DOHH2 (cell line): ENCODE data around the gene CMTM3.

Experiments used
- H3F3A ChIP-seq: fragments of 200-600 bp; sonication (generic), shearing (Covaris generic); 2 replicates; pipeline ENCODE4 v1.6.0; 2016; ENCODE audit warnings: antibody characterized with exemption, mild to moderate bottlenecking; ENCODE audit not compliant: control insufficient read depth, insufficient read depth
- H3K27ac ChIP-seq: fragments of 200-600 bp; sonication (generic); 2 replicates; pipeline ENCODE4 v1.5.1; 2014; ENCODE audit warnings: low read depth, mild to moderate bottlenecking, low read length, moderate library complexity
- H3K27me3 ChIP-seq: fragments of 200-600 bp; sonication (generic); 2 replicates; pipeline ENCODE4 v1.6.1; 2014; ENCODE audit warnings: mild to moderate bottlenecking, low read length, mixed read lengths; ENCODE audit not compliant: control insufficient read depth
- H3K36me3 ChIP-seq: fragments of 200-600 bp; sonication (generic); 2 replicates; pipeline ENCODE4 v1.6.1; 2014; ENCODE audit warnings: mild to moderate bottlenecking, low read length, moderate library complexity, mixed read lengths; ENCODE audit not compliant: control insufficient read depth
- H3K4me1 ChIP-seq: fragments of 200-600 bp; sonication (generic); 2 replicates; pipeline ENCODE4 v1.6.1; 2014; ENCODE audit warnings: mild to moderate bottlenecking, low read length, mixed read lengths; ENCODE audit not compliant: control insufficient read depth
- H3K4me2 ChIP-seq: fragments of 200-600 bp; sonication (generic); 2 replicates; pipeline ENCODE4 v1.6.0; 2014; ENCODE audit warnings: mild to moderate bottlenecking, low read length, moderate library complexity
- H3K4me3 ChIP-seq: fragments of 200-600 bp; sonication (generic); 2 replicates; pipeline ENCODE4 v1.5.1; 2014; ENCODE audit warnings: mild to moderate bottlenecking, low read length, mixed read lengths
- H3K79me2 ChIP-seq: fragments of 200-600 bp; sonication (generic); 2 replicates; pipeline ENCODE4 v1.6.1; 2014; ENCODE audit warnings: mild to moderate bottlenecking, low read length, mixed read lengths; ENCODE audit not compliant: control insufficient read depth
- H3K9me2 ChIP-seq: fragments of 200-600 bp; sonication (generic); replicated peaks from 2 replicates; pipeline ENCODE4 v1.6.1; 2014; ENCODE audit warnings: mild to moderate bottlenecking, low read length, mixed read lengths; ENCODE audit not compliant: control insufficient read depth
- H3K9me3 ChIP-seq: fragments of 200-600 bp; sonication (generic); 2 replicates; pipeline ENCODE4 v1.6.1; 2014; ENCODE audit warnings: antibody characterized with exemption, low read length, mixed read lengths; ENCODE audit not compliant: control insufficient read depth, insufficient read depth
- H4K20me1 ChIP-seq: fragments of 200-600 bp; sonication (generic); 2 replicates; pipeline ENCODE4 v1.6.0; 2014; ENCODE audit warnings: low read depth, mild to moderate bottlenecking, antibody characterized with exemption, low read length, moderate library complexity; ENCODE audit not compliant: control insufficient read depth, insufficient read depth
- EZH2phosphoT487 ChIP-seq: fragments of 200-600 bp; sonication (generic); IDR thresholded peaks from 2 replicates; pipeline ENCODE4 v1.6.1; 2017; ENCODE audit warnings: borderline replicate concordance, mild to moderate bottlenecking, antibody characterized with exemption, low read length, moderate library complexity, mixed read lengths
- TF ChIP-seq, protein P1 (sequence below): fragments of 200-600 bp; sonication (generic); IDR thresholded peaks from one replicate; pipeline ENCODE4 v1.5.1; 2014; ENCODE audit warnings: antibody characterized with exemption, mild to moderate bottlenecking, low read depth, low read length; ENCODE audit not compliant: poor library complexity, severe bottlenecking

Gene CMTM3

DNA sequence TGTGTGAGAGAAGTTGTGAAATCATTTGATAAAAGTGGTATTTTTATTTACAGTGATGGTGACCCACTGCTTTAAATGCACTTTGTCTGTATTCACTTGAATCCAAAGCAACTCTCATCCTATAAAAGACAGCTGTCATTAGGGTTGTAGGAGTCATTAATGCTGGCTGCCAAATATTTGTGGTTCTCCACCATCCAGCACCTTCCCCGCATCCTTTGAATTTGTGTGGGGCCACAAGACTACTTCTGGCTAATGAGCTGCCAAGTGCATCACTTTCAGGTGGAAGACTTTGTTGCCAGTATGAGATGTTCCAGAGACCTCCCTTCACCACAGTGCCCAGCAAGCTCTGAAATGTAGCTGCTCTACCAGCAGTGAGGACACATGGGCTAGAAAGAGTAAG, 43.4 kb downstream of the CMTM3 start:
- no peak overlapping the region for H3K4me3 ChIP-seq
- no peak overlapping the region for H3K4me2 ChIP-seq
- no peak overlapping the region for H3K27ac ChIP-seq

DNA sequence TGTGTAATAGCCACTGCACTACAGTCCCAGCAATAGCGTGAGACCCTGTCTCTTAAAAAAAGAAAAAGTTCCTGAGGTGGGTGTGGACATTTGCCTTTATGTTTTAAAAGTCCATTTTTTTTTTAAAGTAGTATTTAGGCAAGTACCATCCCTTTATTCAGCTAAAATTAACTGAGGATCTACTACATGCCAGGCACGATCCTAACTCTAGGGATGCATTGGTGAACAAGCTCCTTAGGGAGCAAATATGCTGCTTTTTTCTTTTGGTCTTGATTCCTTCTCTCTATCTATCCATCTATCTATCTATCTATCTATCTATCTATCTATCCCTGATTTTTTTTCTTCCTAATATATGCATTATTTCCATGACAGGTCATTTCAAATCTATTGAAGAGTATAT, 44.7 kb downstream of the CMTM3 start:
- no peak overlapping the region for H3K4me2 ChIP-seq

More for the DNA sequence above, 43.4 kb downstream of the CMTM3 start:
- H3K36me3 ChIP-seq = no peaks in the 10 kb centered on the region
- no peaks in the 10 kb centered on the region for H3K79me2 ChIP-seq
- no peaks in the 10 kb centered on the region for H3F3A ChIP-seq
- no peaks in the 10 kb centered on the region for H4K20me1 ChIP-seq
- H3K4me1 ChIP-seq = peaks cover 4% of the 10 kb centered on the region; the same call in 1 of the 2 replicates
- no peak for TF ChIP-seq EZH2phosphoT487
- TF ChIP-seq, protein P1, sequence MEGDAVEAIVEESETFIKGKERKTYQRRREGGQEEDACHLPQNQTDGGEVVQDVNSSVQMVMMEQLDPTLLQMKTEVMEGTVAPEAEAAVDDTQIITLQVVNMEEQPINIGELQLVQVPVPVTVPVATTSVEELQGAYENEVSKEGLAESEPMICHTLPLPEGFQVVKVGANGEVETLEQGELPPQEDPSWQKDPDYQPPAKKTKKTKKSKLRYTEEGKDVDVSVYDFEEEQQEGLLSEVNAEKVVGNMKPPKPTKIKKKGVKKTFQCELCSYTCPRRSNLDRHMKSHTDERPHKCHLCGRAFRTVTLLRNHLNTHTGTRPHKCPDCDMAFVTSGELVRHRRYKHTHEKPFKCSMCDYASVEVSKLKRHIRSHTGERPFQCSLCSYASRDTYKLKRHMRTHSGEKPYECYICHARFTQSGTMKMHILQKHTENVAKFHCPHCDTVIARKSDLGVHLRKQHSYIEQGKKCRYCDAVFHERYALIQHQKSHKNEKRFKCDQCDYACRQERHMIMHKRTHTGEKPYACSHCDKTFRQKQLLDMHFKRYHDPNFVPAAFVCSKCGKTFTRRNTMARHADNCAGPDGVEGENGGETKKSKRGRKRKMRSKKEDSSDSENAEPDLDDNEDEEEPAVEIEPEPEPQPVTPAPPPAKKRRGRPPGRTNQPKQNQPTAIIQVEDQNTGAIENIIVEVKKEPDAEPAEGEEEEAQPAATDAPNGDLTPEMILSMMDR = no peak
- H3K9me2 ChIP-seq = no peaks in the 10 kb centered on the region
- H3K9me3 ChIP-seq = no peaks in the 10 kb centered on the region
- peaks cover 4% of the 10 kb centered on the region; the same call in 1 of the 2 replicates for H3K27me3 ChIP-seq

GRCh38 chr16:66649636-66650205, 45.2 kb downstream of the CMTM3 start:
- Histone ChIP-seq H3K79me2 (no peaks in the 10 kb centered on the region), H3K4me3 (no peak overlapping the region), H3K36me3 (no peaks in the 10 kb centered on the region), H3K9me3 (no peaks in the 10 kb centered on the region), H3K4me2 (no peak overlapping the region), H3K4me1 (peaks cover 4% of the 10 kb centered on the region; the same call in 1 of the 2 replicates), H3F3A (no peaks in the 10 kb centered on the region), H3K27ac (no peak overlapping the region), H3K9me2 (no peaks in the 10 kb centered on the region), H4K20me1 (no peaks in the 10 kb centered on the region), H3K27me3 (peaks cover 4% of the 10 kb centered on the region; the same call in 1 of the 2 replicates)
- TF ChIP-seq EZH2phosphoT487 = no peak
- TF ChIP-seq, protein P1 = no peak

More for the DNA sequence above, 44.7 kb downstream of the CMTM3 start:
- no peak overlapping the region for H3K27ac ChIP-seq
- peaks cover 4% of the 10 kb centered on the region; the same call in 1 of the 2 replicates for H3K4me1 ChIP-seq
- no peaks in the 10 kb centered on the region for H3K9me2 ChIP-seq
- H3K4me3 ChIP-seq = no peak overlapping the region
- H3K9me3 ChIP-seq = no peaks in the 10 kb centered on the region
- no peaks in the 10 kb centered on the region for H3K79me2 ChIP-seq
- H3F3A ChIP-seq = no peaks in the 10 kb centered on the region
- TF ChIP-seq, protein P1 = no peak
- no peak for TF ChIP-seq EZH2phosphoT487
- no peaks in the 10 kb centered on the region for H4K20me1 ChIP-seq
- no peaks in the 10 kb centered on the region for H3K36me3 ChIP-seq
- peaks cover 4% of the 10 kb centered on the region; the same call in 1 of the 2 replicates for H3K27me3 ChIP-seq
